NCI-H460 (cell line): Measurements from ENCODE around the gene MARCHF10. TPM values are rescaled to one million over a fixed set of nuclear protein-coding genes. Genes with fewer than 3 reads are reported as not detected.

Source experiments
- DNase-seq: peaks from one replicate; pipeline ENCODE4 v3.0.0-alpha.2; 2016; ENCODE audit warnings: low read depth; ENCODE audit errors: extremely low read depth
- total RNA-seq: library from RNA; depleted of rRNA; stranded (reverse); fragments of >200 nt; shearing (Covaris generic); gene quantifications from 2 replicates; pipeline ENCODE4 v1.2.3, GENCODE V29; 2014

Gene MARCHF10
- total RNA-seq, 1 experiment from 2014 or later: not detected

DNA sequence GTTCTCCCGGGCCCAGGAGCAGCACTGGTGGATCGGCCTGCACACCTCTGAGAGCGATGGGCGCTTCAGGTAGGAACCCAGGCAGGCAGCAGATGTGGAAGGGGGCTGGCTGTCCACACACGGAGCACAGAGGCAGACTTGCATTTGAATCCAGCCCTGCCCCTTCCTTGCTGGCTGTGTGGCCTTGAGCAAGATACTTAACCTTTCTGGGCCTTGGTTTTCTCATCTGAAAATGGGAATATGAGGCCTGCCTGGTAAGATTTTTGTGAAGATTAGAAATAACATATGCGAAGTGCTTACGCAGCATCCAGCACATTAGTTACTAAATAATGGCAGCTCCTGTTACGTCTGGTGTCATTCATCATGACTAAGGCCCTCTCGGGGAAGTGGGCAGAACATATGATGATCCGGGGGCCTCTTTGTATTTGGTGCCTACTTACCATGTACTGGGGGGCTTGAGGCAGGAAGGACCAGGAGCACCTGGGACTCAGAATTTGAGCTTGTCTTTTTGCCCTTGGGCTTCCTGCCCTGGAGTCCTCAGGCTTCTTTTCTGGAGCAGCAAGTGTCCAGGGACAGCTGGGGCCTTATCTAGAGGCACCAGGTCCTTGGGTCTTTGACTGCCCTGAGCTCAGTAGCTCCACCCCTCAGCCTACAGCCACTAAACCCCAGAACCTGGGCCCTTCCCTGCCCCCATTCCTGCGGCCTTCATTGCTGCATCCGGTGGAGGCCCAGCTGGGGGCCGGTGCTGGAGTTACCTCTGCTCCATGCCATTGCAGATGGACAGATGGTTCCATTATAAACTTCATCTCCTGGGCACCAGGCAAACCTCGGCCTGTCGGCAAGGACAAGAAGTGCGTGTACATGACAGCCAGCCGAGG, 126.8 kb downstream of the MARCHF10 start:
- DNase-seq: no peak

DNA sequence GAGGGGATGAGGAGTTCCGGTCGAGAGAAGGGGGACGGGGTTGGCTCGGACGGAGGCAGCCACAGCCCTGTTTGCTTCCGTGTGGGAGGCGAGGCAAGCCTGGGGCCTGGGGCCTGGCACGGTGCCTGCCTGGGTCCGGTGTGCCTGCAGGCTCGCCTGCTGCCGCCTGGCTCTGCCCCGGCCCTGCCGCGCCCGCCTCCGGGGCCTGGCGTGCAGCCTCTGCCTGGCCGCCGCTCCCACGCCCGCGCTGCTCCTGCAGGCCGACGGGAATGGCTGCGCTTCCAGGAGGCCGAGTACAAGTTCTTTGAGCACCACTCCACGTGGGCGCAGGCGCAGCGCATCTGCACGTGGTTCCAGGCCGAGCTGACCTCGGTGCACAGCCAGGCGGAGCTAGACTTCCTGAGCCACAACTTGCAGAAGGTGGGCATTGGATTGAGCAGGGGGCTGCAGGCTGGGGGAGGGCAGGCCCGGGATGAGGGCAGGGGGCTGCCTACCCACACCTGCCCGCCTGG, 127.5 kb downstream of the MARCHF10 start:
- DNase-seq: no peak

DNA sequence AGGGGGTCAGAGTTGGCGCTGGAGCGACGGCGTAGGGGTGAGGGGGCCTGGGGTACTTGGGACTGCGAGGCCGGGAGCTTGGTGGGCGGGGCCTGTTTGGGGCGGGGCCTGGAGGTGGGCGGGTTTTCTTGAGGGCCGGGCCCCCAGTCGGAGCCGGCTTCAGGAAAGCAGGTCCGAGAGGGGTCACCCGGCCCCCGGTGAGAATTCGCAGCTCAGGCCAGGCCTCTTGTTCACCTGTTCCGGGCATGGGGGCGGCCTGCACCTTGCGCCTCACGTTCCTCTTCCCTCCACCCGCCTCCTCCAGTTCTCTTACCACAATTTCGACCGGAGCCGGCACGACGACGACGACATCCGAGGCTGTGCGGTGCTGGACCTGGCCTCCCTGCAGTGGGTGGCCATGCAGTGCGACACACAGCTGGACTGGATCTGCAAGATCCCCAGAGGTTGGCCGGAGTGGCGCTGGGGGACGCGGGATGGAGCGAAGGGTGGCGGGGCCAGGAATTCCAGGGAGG, 128.2 kb downstream of the MARCHF10 start:
- no peak for DNase-seq

DNA sequence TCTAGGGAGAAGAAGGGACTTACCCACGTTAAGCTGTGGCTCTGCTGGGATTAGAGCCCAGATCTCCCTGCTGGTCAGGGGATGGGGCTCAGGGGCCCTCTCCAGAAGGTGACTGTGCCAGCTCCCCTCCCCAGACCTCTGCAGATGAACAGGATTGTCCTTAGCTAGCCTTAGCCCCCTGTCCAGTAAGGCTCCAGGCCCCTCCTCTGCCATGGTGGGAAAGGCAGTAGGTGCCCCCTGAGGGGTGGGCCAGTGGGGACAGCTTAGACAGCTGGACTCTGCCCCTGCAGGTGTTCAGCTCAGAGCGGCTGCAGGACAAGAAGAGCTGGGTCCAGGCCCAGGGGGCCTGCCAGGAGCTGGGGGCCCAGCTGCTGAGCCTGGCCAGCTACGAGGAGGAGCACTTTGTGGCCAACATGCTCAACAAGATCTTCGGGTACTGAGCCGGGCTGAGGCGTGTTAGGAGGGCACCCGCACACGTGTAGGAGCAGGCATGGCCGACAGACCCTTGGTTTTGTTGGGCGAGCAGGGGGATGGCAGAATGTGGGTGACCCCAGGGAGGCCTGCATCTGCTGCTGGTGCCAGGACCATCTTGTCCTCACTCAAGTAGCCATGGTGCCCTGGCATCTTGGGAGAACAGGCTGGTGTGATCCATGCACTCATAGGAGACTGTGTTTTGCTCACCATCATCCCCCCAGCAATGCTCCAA, 129.7 kb downstream of the MARCHF10 start:
- DNase-seq: no peak

DNA sequence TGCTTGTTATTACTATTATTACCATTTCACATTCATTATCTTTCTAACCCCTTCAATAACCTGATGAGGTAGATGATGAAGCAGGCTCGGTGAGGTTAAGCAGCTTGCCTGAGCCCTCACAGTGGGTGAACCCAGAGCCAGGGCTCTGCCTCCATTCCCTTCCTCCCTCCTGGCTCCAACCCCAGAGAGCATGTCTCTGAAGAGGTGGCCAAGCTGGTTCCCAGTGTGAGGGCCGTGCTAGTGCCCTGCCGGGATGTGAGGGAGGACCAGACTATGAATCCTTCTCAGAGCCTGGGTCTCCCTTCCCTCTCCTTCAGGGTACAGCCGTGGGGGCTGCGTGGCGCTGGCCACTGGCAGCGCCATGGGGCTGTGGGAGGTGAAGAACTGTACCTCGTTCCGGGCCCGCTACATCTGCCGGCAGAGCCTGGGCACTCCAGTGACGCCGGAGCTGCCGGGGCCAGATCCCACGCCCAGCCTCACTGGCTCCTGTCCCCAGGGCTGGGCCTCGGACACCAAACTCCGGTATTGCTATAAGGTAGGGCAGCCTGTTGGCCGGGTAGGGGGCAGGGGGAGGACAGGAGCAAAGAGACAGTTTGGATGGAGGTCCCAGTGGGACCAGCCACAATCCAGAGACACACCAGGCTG, 131.0 kb downstream of the MARCHF10 start:
- no peak for DNase-seq

DNA sequence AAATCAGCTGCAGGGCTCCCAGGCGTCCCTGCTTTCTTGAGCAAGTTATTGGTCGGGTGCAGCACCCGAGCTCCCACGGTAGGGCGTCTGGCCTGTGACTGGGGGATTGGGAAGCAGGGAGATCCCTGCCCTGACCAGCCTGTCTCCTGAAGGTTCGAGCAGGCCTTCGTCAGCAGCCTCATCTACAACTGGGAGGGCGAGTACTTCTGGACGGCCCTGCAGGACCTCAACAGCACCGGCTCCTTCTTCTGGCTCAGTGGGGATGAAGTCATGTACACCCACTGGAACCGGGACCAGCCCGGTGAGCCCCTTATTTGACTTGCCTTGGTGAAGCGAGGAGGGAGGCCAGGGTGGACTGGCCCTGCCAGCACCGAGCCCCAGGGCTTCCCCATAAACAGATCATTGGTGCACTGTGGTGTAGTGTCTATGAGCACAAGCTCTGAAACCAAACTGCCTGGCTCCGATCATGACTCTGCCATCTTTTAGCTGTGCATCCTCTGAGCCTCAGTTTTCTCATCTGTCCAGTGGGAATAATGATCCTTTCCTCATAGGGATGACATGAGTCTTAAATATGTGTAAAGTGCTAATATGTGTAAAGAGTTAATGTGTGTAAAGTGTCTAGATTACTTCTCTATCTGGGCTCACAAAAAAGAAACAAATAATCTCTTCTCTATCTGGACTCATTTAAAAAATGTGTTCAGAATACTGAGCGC, 131.7 kb downstream of the MARCHF10 start:
- DNase-seq: no peak

DNA sequence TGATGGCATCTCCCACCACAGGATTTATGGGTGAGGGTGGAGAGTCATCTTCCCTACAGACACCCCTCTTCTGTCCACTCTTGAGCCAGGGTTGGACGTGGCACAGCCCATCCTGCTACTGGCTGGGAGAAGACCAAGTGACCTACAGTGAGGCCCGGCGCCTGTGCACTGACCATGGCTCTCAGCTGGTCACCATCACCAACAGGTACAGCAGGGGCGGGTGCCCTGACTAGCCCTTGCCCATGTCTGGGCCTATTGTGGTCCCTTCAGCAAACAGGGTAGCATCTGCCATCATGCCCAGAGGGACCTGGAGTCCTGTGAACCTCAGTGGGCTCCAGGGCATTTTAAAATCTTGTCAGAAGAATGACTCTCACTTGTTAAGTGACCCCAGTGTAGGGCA, 132.4 kb downstream of the MARCHF10 start:
- DNase-seq: no peak

DNA sequence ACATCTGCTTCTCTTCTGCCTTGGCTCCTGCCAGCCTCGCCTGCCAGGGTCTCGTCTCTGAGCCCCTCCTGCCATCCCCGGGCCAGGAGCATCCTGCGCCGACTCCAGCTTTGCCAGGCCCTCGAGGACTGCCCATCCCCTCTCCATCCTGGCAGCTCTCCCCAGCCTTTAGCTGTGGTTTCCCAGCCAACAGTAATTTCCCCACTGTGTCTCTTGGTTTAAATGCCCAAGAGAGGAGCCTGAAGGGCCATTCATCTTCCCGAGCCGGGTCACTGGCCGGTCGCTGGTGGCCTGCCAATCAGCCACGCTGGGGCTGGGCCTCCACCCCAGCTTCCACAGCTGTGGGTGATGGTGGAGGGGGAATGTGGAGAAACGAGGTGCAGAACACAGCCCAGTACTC, 132.9 kb downstream of the MARCHF10 start:
- no peak for DNase-seq

DNA sequence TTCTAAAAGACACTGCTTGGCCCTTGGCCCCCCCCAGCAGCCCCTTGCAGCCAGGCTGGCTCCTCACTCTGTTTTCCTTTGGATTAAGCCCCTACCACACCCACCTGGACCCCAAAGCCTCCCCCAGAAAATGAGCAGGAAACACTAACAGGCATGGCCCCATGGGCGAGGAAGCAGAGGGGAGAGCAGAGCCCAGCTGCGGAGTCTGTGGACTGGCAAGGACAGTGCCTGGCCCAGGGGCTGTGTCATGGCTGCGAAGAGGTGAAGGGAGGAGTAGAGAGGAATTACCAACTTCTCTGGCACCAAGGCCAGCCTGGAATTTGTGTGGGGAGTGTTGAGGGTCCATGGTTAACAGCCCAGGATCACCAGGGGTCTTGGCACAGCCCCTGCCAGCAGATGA, 133.3 kb downstream of the MARCHF10 start:
- DNase-seq: no peak

DNA sequence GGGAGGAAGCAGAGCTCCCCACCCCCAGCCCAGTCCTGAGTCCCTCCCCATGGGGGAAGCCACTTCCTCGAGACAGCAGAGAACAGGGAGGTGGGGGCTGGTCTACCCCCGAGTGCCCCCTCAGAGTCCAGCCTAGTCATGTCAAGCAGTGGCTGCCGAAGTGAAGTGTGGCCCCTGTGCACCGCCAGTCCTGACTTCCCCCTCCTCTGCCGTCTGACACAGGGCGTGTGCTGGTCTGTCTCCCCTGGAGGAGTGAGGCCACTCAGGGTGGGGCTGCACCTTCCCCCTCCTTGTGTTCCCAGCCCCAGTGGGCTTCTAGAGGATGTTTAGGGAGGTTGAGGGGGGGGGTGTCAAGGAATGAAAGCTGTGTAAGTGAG, 133.8 kb downstream of the MARCHF10 start:
- no peak for DNase-seq

DNA sequence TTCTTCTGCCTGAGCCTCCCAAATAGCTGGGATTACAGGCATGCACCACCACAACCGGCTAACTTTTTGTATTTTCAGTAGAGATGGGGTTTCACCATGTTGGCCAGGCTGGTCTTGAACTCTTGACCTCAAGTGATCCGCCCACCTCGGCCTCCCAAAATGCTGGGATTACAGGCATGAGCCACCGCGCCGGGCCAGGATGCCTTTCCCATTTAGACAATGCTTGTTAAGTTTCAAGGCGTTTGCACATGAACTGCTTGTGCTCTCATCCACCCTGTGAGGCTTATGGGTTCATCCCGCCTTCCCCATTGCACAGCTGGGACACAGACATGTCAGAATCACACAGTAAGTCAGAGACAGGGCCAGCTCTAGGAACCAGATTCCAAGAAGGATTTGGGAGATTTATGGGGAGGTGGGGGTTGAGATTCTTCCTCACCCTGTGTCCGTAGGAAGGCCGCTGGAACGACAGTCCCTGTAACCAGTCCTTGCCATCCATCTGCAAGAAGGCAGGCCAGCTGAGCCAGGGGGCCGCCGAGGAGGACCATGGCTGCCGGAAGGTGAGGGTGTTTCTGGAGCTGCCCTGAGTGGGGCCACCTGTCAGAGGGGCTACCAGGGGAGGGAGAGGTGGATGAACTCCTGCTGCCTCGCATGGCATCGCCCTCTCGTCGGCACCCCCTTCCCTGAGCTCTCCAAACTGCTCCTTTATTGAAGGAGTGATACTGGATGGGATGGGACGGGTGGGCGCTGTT, 134.3 kb downstream of the MARCHF10 start:
- no peak for DNase-seq

DNA sequence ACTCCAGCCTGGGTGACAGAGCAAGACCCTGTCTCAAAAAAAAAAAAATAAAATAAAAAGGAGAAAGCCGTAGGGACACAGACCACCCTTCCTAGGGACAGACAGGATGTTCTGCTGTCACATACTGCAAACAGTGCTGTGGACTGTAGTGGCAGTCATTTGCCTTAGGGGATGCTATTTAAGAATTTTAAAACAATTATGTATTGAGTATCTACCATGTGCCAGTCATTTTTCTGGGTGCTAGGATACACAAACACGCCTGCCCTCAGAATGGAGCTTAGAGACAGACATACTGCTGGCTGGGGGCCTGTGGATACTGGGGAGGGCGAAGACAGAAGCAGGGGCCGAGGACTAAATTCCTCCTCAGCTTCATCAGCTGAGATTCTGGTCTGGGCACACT, 135.2 kb downstream of the MARCHF10 start:
- no peak for DNase-seq

DNA sequence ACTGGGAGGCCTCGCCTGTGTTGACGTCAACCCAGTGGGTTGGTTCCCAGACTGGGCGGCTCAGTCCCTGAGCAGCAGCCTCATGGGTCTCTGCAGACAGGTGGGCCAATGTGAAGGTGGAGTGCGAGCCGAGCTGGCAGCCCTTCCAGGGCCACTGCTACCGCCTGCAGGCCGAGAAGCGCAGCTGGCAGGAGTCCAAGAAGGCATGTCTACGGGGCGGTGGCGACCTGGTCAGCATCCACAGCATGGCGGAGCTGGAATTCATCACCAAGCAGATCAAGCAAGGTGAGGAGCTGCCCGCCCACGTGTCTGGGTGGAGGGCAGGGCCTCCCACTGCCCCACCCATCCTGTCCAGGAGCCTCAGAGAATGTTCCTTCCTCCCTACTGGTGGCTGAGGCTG, 136.6 kb downstream of the MARCHF10 start:
- DNase-seq: no peak

DNA sequence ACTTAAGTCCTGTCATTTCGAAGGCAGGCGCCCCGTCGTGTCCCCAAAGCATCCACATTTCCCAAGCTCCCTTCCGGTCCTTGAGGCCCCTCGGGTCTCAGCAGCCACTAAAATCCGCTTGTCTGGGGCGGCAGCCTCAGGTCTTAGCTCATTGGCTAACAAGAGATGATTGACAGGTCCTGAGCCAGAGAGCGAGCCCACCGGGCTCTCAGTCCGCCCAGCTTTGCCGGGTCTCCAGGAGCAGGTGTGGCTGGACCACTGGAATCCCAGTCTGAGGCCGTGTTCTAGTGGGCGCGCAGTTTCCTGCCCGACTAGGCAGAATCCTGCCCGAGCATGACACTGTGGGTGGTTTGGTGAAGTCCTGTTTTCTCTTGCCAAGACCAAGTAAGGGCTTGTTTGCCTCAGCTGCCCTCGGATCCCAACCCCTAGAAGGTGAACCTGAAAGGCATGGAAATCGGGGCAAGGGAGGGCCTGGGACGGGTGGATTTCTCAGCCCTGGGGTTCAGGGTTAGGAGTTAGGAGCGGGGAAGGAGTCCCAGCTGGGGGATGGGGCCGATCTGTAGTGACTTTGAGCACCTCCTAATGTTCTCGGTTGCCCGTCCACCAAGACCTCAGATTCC, 137.8 kb downstream of the MARCHF10 start:
- no peak for DNase-seq

DNA sequence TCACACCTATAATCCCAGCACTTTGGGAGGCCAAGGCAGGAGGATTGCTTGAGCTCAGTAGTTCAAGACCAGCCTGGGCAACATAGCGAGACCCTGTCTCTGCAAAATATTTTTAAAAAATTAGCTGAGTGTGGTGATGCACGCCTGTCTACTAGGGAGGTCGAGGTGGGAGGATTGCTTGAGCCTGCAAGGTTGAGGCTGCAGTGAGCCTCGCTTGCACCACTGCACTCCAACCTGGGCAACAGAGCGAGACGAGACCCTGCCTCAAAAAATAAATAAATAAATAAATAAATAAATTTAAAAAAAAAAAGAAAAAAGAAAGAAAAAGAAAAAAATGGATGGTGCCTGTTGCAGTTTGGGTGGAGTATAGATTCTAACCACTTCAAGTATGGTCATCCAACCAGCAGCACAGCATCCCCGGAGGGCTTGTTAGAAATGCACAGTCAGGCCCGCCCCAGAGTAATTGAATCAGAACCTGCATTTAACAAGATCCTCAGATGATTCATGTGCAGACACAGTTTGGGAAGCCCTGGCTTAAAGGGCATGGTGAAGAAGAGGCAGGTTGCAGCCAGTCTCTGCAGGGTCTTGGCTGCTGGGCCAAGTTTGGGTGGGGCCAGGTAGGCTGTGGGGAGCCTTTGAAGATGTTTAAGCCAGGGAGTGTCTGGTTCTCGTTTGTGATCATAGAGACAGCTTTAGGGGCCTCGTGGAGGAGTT, 139.9 kb downstream of the MARCHF10 start:
- DNase-seq: no peak

DNA sequence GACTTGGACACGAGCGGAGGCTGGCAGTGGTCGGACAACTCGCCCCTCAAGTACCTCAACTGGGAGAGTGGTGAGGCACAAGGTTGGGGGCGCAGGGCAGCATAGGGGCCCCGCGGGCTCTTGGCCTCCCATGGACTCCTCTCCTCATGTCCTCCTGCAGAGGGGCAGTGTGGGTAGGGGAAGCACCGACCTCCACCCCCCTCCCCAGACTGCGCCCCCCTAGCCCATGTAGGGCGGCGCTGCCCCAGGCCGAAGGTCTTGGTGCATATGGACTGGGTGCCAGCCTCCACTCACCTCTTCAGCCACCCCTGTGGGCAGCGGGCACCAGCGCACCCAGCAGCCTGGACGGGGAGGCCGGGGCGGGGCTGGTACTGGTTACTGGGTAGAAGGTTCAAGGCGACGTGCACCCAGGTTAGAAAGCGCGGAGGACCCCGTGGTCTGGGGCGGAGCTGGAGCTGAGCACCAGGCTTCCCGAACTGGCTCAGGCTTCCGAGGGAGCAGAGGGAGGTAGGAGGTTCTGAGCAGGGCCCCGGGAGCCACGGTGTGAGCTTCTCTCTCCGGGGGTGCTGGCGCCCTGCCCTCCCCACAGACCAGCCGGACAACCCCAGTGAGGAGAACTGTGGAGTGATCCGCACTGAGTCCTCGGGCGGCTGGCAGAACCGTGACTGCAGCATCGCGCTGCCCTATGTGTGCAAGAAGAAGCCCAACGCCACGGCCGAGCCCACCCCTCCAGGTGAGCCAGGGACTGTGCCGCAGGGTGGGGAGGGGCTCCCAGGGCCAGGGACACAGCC, 141.1 kb downstream of the MARCHF10 start:
- DNase-seq: no peak

DNA sequence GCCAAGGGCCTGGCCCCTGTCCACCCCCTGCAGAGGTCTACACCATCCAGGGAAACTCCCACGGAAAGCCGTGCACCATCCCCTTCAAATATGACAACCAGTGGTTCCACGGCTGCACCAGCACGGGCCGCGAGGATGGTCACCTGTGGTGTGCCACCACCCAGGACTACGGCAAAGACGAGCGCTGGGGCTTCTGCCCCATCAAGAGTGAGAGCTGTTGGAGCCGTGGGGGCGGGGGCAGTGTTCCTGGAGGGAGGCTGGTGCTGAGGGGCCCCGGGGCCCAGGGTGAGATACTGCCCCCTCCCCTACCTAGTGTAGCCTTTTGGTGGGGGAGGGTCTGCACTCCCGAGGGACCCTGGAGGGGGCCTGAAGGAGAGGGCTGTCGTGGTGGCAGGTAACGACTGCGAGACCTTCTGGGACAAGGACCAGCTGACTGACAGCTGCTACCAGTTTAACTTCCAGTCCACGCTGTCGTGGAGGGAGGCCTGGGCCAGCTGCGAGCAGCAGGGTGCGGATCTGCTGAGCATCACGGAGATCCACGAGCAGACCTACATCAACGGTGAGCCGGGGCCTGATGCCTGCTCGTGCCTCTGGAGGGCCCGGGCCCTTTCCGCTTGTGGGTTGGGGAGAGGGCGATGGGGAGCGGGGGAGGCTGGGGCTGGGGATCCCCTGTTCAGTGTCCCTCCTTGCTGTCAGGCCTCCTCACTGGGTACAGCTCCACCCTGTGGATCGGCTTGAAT, 141.9 kb downstream of the MARCHF10 start:
- DNase-seq: no peak
